Mesothelial cell of epicardium (in vitro differentiated cells): ENCODE data around the gene NEB. TPM values are rescaled to one million over a fixed set of nuclear protein-coding genes. Genes with fewer than 3 reads are reported as not detected.
A peak's percentile ranks its signal among the peaks of the same experiment; 100 is the strongest.
"Not testable (repeated sequence)": the region's sequence is repeated elsewhere in the genome, so short reads cannot be mapped to it uniquely, and the experiment has no call there.

ENCODE experiments used
- DNase-seq, 2 experiments: peaks; one replicate each; pipeline ENCODE4 v3.0.0; 2021; ENCODE audit warnings: low spot score in 2 of 2; ENCODE audit not compliant: unreplicated experiment in 2 of 2
- H3K27ac Mint-ChIP-seq: 2 replicates; pipeline ENCODE4 v1.8.0; 2021; ENCODE audit warnings: mixed read lengths
- H3K27me3 Mint-ChIP-seq: 2 replicates; pipeline ENCODE4 v1.8.0; 2021; ENCODE audit warnings: low read depth, mixed read lengths
- H3K36me3 Mint-ChIP-seq: 2 replicates; pipeline ENCODE4 v1.8.0; 2021; ENCODE audit warnings: mixed read lengths
- H3K4me1 Mint-ChIP-seq: 2 replicates; pipeline ENCODE4 v1.8.0; 2021; ENCODE audit warnings: mixed read lengths
- H3K4me3 Mint-ChIP-seq: 2 replicates; pipeline ENCODE4 v1.8.0; 2021; ENCODE audit warnings: mild to moderate bottlenecking, moderate library complexity, mixed read lengths
- H3K9me3 Mint-ChIP-seq: 2 replicates; pipeline ENCODE4 v1.8.0; 2021; ENCODE audit warnings: mixed read lengths
- CTCF ChIP-seq: fragments of 200-600 bp; sonication (generic); IDR thresholded peaks from one replicate; pipeline ENCODE4 v1.5.0; 2021; ENCODE audit warnings: antibody characterized with exemption; ENCODE audit not compliant: unreplicated experiment
- total RNA-seq: library from RNA; stranded (reverse); gene quantifications from 3 replicates; pipeline ENCODE4 v1.2.1, GENCODE V29; 2021

The NEB gene
- total RNA-seq, 1 donor from 2014 or later = 0.92 TPM

- H3K4me3 Mint-ChIP-seq, H3K27ac Mint-ChIP-seq, H3K36me3 Mint-ChIP-seq, H3K9me3 Mint-ChIP-seq, DNase-seq, H3K4me1 Mint-ChIP-seq, H3K27me3 Mint-ChIP-seq: not testable (repeated sequence)
Measured at GRCh38 chr2:151603530-151603929, 130.7 kb downstream of the NEB start.

- DNase-seq, H3K27me3 Mint-ChIP-seq, H3K9me3 Mint-ChIP-seq, H3K36me3 Mint-ChIP-seq, H3K4me3 Mint-ChIP-seq, H3K4me1 Mint-ChIP-seq, H3K27ac Mint-ChIP-seq: not testable (repeated sequence)
Measured at GRCh38 chr2:151602402-151602801, 131.9 kb downstream of the NEB start.

- not testable (repeated sequence) for H3K27me3 Mint-ChIP-seq, H3K9me3 Mint-ChIP-seq, H3K4me3 Mint-ChIP-seq, H3K27ac Mint-ChIP-seq, H3K36me3 Mint-ChIP-seq, DNase-seq, H3K4me1 Mint-ChIP-seq
Measured at GRCh38 chr2:151601803-151602202, 132.5 kb downstream of the NEB start.

GRCh38 chr2:151596903-151597608 lies 137.2 kb downstream of the NEB start:
- not testable (repeated sequence) for DNase-seq, H3K36me3 Mint-ChIP-seq, H3K4me1 Mint-ChIP-seq, H3K27me3 Mint-ChIP-seq, H3K27ac Mint-ChIP-seq, H3K4me3 Mint-ChIP-seq, H3K9me3 Mint-ChIP-seq

GRCh38 chr2:151591908-151592255 lies 142.4 kb downstream of the NEB start:
- not testable (repeated sequence) for H3K27ac Mint-ChIP-seq, H3K4me3 Mint-ChIP-seq, H3K27me3 Mint-ChIP-seq, H3K36me3 Mint-ChIP-seq, DNase-seq, H3K9me3 Mint-ChIP-seq, H3K4me1 Mint-ChIP-seq

- not testable (repeated sequence) for H3K4me3 Mint-ChIP-seq, DNase-seq, H3K36me3 Mint-ChIP-seq, H3K27me3 Mint-ChIP-seq, H3K9me3 Mint-ChIP-seq, H3K4me1 Mint-ChIP-seq, H3K27ac Mint-ChIP-seq
- peak; percentile 62 for TF ChIP-seq CTCF
Measured at GRCh38 chr2:151591250-151591907, 142.9 kb downstream of the NEB start.

- H3K27ac Mint-ChIP-seq, H3K4me3 Mint-ChIP-seq, H3K36me3 Mint-ChIP-seq: not testable (repeated sequence)
Measured at GRCh38 chr2:151581300-151581699, 153.0 kb downstream of the NEB start.

GRCh38 chr2:151580697-151581096 lies 153.6 kb downstream of the NEB start:
- DNase-seq, H3K4me1 Mint-ChIP-seq, H3K4me3 Mint-ChIP-seq, H3K27ac Mint-ChIP-seq, H3K27me3 Mint-ChIP-seq, H3K36me3 Mint-ChIP-seq, H3K9me3 Mint-ChIP-seq: not testable (repeated sequence)

More at GRCh38 chr2:151581300-151581699, 153.0 kb downstream of the NEB start:
- not testable (repeated sequence) for DNase-seq, H3K27me3 Mint-ChIP-seq, H3K4me1 Mint-ChIP-seq, H3K9me3 Mint-ChIP-seq

- Mint-ChIP-seq H3K4me1 (no peaks in the 10 kb centered on the region), H3K27me3 (no peaks in the 10 kb centered on the region), H3K36me3 (no peaks in the 10 kb centered on the region), H3K27ac (no peak overlapping the region), H3K9me3 (no peaks in the 10 kb centered on the region), H3K4me3 (no peak overlapping the region)
- DNase-seq = no peak
- no peak for TF ChIP-seq CTCF
Measured at GRCh38 chr2:151577116-151577515, 157.2 kb downstream of the NEB start.
